ENCODE results near the gene TSNAXIP1.

Gene TSNAXIP1

GRCh38 chr16:67801883-67802282, 4.8 kb upstream of the TSNAXIP1 start:
- no peak for TF ChIP-seq CTCF (conservative IDR thresholded peaks at IDR 0.05; ENCODE audit: low read length)
- H3K4me3 ChIP-seq (ENCODE audit: low read length) = no peak overlapping the region
- DNase-seq (ENCODE audit: low read depth) = no peak

GRCh38 chr16:67803894-67804293, 2.8 kb upstream of the TSNAXIP1 start:
- DNase-seq (ENCODE audit: low read depth) = no peak
- no peak for TF ChIP-seq CTCF (conservative IDR thresholded peaks at IDR 0.05; ENCODE audit: low read length)
- H3K4me3 ChIP-seq (ENCODE audit: low read length) = no peak overlapping the region

- no peak for TF ChIP-seq CTCF (conservative IDR thresholded peaks at IDR 0.05; ENCODE audit: low read length)
- DNase-seq (ENCODE audit: low read depth) = no peak
- peak overlapping the region; percentile 96 for H3K4me3 ChIP-seq (ENCODE audit: low read length)
Observed at GRCh38 chr16:67804853-67805542, 1.7 kb upstream of the TSNAXIP1 start.

- no peak for DNase-seq (ENCODE audit: low read depth)
Observed at GRCh38 chr16:67805718-67806427, 816 bp upstream of the TSNAXIP1 start.

GRCh38 chr16:67807148-67807682, 526 bp downstream of the TSNAXIP1 start:
- peak overlapping the region; percentile 86 for H3K4me3 ChIP-seq (ENCODE audit: low read length)
- no peak for DNase-seq (ENCODE audit: low read depth)
- peak; percentile 34 for TF ChIP-seq CTCF (conservative IDR thresholded peaks at IDR 0.05; ENCODE audit: low read length)

More at GRCh38 chr16:67805718-67806427, 816 bp upstream of the TSNAXIP1 start:
- TF ChIP-seq CTCF (conservative IDR thresholded peaks at IDR 0.05; ENCODE audit: low read length) = no peak
- peak overlapping the region; percentile 96 for H3K4me3 ChIP-seq (ENCODE audit: low read length)

- no peak overlapping the region for H3K4me3 ChIP-seq (ENCODE audit: low read length)
- no peak for TF ChIP-seq CTCF (conservative IDR thresholded peaks at IDR 0.05; ENCODE audit: low read length)
- DNase-seq (ENCODE audit: low read depth) = no peak
Observed at GRCh38 chr16:67811899-67812298, 5.2 kb downstream of the TSNAXIP1 start.

GRCh38 chr16:67814567-67814966, 7.9 kb downstream of the TSNAXIP1 start:
- TF ChIP-seq CTCF (conservative IDR thresholded peaks at IDR 0.05; ENCODE audit: low read length) = no peak
- H3K4me3 ChIP-seq (ENCODE audit: low read length) = no peak overlapping the region
- no peak for DNase-seq (ENCODE audit: low read depth)

Data from AG10803 (cell line).